ENCODE data around the gene AP2A2.

GRCh38 chr11:980438-981357 is 55.0 kb downstream of the AP2A2 start:
- TF ChIP-seq MAX (IDR thresholded peaks at IDR 0.05) (no peak), TAF1 (IDR thresholded peaks at IDR 0.05; ENCODE audit: low read depth) (no peak), CEBPB (IDR thresholded peaks at IDR 0.05) (no peak), RAD21 (IDR thresholded peaks at IDR 0.05; ENCODE audit: low read depth) (no peak), TEAD4 (IDR thresholded peaks at IDR 0.05) (no peak), CREB1 (IDR thresholded peaks at IDR 0.05; ENCODE audit: low read depth) (no peak), EP300 (IDR thresholded peaks at IDR 0.05; ENCODE audit: borderline replicate concordance) (no peak), REST (IDR thresholded peaks at IDR 0.05; ENCODE audit: low read depth) (no peak), USF1 (IDR thresholded peaks at IDR 0.05) (no peak)
